Islet precursor cell (in vitro differentiated cells): ENCODE measurements around the gene GLI2.

Source experiments
- DNase-seq: peaks from one replicate; pipeline ENCODE4 v3.0.0-alpha.2; 2018

GLI2 gene

DNA sequence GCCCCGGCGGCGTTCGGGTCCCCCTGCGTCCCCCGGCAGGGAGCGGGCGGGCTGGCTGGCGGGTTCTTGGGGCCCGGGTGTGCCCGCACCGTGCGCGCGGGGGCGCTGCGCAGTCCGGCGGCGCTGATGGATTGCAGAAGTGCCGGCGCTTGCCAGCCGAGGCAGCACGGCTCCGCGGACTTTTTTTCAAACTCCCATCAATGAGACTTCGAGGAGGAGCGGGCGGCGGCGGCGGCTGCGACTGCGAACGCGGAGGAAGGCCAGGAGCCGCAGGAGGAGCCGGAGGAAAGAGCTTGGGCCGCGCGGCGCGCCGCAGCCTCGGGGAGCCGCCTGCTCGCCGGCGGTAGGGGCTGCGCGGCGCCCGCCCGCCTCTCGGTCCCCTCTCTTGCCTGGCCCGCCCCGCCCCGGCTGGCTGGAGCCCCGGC, at the start of gene GLI2:
Gene GLI2, plus strand, starts transcription at position 123 of the 425 bp plus-strand sequence. CDS start 61,453 bp downstream, outside the sequence.
- DNase-seq = peak; percentile 91

GRCh38 chr2:120685974-120686297, 49.7 kb upstream of the GLI2 start:
- DNase-seq = no peak

DNA sequence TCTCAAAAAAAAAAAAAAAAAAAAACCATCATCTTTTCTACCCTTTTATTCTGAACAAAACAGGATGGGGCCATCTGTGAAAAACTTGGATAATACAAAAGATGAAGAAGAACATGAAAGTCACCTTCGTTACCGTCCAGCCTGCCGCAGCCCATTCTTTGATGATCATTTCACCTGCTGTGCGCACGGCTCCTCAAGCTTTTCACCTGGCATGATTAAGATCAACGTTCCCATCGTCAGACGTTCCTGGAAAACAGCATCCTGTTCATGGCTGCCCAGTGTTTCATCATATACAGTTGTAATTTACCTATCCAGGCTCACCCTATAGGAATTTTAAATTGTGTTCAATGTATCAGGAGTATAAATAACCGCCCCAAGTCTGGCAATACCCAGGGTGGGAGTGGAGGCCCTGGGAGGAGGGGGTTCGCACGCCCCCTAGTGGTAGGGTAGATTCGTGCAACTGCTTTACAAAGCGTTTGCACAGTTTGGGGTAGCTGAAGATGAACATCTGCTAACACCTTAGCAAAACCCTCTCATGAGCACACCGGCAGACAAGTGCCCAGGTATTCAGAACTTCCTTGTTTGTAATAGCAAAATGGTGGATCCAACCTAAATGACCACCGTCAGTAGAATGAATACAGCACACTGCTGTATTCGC, 49.0 kb upstream of the GLI2 start:
- no peak for DNase-seq

DNA sequence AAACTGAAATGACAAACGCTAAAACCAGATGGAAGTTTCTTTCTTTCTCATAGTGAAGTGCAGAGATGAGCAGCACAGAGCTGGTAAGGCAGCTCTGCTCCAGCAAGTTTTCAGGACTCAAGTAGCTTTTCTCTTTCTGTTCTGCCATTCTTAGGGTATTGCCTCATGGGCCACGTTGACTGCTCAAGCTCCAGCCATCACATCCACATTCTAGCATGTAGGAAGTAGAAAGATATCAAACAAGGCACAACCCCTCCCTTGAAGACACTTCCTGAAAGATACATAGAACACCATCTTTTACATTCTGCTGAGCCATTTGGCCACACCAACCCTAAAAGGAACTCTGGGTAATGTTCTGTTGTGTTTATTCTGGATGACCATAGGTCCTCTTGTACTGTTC, 48.5 kb upstream of the GLI2 start:
- no peak for DNase-seq

DNA sequence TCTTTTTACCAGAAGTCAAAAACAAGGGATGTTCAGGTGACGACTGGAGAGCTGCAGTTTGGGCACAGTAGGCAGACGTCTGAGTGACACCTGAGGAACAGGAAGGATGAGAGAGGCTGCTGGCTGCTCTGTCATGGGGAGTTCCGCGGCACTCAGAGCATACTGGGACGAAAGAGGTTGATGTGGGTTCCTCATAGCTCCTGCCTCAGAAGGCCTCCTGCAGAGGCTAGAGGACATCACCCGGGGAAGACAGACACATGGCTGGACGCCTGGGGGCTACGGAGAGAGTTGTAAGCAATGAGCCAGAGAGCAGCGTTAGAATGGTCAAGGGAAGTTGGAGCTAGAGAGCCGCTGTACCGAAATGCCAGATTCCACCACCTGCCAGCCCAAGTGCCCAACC, 45.1 kb upstream of the GLI2 start:
- DNase-seq = no peak

DNA sequence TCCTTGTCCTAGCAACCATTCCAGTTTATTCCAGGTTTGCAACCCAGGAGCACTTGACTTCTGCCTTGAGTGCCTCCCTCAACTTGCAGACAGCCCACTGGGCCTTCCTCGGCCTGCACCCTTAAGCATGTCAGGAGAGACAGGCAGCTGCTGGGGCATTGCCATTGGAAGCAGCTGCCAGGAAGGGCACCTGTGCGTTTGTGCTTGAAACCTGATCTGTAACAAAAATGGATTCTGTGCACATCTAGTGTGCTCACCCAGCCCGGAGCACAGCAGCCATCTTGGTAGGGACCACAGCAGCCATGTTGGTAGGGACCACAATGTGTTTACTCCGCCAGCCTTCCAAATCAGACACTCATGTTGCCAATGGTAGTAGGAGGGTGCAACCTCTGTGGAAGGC, 44.3 kb upstream of the GLI2 start:
- DNase-seq = no peak

- DNase-seq = no peak
Measured at GRCh38 chr2:120692691-120693090, 43.0 kb upstream of the GLI2 start.

- DNase-seq = peak; percentile 73
Measured at GRCh38 chr2:120693121-120693520, 42.5 kb upstream of the GLI2 start.

DNA sequence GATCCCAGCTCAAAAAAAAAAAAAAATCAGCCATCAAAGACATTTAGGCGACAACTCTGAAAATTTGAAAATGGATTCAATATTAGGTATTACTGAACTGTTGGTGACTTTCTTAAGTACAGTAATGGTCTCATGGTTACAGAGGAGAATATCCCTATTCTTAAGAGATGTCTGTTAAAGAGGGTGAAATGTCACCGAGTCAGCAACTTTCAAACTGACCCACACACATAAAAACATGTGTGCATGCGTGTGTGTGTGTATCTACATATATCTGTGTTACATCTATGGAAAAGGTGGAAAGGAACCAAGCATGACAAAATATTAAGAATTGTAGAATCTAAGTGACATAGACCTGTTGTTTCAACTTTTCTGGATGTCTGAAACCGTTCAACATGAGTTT, 41.6 kb upstream of the GLI2 start:
- DNase-seq = no peak

DNA sequence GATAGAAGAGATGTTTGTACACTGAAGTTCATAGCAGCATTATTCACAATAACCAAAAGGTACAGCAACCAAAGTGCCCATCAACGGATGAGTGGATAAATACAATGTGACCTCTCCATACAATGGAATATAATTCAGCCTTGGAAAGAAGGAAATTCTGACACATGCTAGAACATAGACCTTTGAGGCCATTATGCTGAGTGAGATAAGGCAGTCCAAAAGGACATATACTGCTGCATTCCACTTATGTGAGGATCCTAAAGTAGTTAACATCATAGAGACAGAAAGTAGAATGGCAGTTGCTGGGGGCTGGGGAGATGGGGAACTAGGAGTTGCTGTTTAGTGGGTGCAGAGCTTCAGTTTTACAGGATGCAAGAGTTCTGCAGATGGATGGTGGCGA, 38.2 kb upstream of the GLI2 start:
- no peak for DNase-seq

DNA sequence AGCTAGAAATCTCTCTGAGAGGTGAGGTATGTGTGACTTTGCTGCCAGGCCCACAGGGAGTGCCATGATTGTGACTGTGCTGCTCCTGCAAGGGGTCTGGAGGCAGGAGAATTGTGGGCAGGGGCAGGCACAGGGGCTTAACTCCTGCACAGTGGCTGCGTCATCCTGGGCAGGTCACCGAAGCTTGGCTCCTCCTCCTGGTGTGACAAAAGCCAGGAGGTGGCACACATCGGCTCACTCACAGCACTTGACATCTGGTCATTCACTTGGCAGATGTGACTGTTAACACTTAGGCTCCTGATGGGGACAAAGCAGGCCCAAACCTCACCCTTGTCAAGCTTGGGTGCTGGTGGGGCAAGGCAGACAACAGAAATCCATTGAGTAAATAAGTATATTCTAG, 36.4 kb upstream of the GLI2 start:
- no peak for DNase-seq

DNA sequence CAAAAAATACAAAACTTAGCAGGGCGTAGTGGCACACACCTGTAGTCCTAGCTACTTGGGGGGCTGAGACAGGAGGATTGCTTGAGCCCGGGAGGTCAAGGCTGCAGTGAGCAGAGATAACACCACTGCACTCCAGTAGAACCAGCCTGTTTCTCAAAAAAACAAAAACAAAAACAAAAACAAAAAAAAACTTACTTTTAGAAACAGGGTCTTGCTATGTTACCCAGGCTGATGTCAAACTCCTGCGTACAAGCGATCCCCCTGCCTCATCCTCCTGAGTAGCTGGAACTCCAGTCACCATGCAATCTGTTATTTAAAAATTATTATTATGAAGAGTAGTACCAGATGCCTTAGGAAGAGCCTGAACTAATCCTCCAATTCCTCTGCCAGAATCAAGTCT, 35.0 kb upstream of the GLI2 start:
- no peak for DNase-seq

GRCh38 chr2:120701096-120701495, 34.6 kb upstream of the GLI2 start:
- no peak for DNase-seq

DNA sequence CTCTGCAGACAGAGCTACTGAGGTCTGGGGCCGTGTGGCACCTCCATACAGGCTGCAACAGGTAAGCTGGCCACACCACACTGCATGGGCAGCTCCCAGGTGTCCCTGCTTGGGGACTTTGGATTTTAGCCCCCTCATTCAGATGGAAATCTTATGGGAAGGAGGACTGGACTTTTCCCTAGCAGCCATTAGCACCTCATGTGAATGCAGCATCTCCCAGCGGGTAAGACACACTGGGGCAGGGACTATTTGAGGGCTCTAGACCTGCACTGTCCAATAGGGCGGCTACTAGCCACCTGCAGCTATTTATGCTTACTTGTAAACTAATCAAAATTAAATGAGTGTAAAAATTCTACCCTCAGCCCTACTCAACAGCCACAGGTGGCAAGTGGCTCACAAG, 34.2 kb upstream of the GLI2 start:
- no peak for DNase-seq

- DNase-seq = no peak
Measured at GRCh38 chr2:120702061-120702460, 33.6 kb upstream of the GLI2 start.

DNA sequence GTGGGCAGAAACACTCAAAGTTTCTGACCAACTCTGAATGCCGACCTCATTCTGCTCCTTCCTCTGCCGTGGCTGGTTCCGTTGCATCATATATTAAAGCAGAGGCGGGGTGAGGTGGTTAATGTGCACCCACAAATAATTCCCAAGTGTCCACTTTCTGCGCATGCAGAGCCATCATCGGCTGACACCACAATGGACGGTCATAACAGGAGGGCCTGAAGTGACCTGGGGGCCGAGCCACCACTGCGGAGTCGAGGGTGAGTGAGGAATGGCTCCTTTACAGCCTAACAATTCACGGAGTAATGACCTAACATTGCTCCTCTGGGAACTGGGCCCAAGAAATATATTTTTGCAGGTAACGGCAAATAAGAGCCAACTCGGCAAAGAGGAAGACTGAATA, 32.9 kb upstream of the GLI2 start:
- no peak for DNase-seq

- peak; percentile 76 for DNase-seq
Measured at GRCh38 chr2:120703330-120703994, 32.2 kb upstream of the GLI2 start.

- no peak for DNase-seq
Measured at GRCh38 chr2:120704696-120705095, 31.0 kb upstream of the GLI2 start.

- DNase-seq = no peak
Measured at GRCh38 chr2:120707816-120708215, 27.9 kb upstream of the GLI2 start.

DNA sequence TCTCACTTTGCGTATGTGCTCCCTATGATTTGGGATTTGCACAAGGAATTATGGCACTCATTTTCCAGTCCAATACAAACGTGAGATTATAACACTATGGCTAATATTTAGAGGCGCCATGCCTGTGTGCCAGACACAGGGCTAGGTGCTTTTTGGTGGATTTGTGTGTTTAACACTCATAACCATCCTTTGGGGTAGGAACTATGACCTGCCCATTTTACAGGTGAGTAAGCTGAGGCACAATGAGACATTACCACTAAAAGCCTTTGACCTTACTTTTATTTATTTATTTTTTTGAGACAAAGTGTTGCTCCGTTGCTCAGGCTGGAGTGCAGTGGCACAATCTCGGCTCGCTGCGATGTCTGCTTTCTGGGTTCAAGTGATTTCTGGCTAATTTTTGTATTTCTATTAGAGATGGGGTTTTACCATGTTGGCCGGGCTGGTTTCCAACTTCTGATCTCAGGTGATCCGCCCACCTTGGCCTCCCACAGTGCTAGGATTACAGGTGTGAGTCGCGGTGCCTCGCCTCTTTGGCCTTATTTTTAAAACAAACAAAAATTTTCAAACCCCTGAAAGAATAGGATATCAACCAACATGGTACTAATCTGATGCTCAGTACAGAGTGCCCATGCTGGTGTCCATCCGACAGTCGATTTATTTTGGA, 26.6 kb upstream of the GLI2 start:
- DNase-seq = no peak

DNA sequence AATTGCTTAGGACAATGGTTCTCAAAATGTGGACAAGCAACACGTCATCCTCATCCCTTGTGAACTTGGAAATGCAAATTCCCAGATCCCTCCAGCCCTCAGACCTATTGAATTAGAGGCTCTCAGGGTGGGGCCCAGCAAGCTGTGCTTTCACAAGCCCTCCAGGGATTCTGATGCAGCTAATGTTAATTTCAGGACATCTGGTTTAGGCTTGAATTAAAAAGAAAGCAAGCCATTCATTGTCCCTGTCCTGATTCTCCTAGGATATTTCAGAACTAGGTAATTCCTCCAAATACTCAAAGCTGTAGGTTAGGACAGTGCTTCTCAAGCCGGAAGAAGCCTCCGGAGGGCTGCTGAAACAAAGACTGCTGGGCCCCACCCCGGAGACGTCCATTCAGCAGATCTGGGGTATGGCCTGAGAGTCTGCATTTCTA, 26.0 kb upstream of the GLI2 start:
- no peak for DNase-seq

DNA sequence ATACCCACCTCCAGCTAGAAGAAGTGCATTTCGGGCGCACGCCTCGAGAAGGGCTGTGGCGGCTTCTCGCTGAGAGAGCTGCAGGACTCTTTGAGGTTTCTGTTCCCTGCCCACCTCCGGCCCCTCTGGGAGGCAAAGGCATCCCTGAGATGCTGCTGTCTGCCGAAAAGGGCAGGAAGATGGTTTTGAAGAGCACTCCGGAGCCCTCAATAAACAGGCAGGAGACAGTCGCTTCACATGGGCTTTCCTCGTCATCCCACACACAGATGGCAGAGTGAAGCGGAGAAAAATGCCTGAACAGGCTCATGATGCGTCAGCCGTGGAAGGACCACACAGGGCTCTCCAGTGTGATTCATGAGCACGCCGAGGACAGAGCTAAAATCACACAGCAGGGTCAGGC, 25.4 kb upstream of the GLI2 start:
- no peak for DNase-seq

DNA sequence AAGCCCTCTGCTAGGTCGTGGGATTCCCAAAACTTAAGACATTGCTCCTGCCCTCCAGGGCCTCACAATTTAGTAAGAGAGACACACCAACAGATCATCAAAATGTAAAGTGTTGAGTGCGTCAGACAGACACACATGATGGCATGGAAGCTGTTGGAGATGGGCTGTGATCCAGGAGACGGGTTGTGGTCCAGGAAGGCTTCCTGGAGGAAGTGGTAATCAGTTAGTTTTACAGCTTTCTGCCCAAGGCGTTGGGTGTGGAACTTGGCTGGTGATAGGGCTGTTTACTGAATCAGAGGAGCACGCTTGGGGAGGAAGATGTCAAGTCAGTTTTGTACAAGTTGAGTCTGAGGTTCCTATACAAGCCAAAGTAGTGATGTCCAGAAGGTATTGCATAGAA, 24.0 kb upstream of the GLI2 start:
- no peak for DNase-seq

- peak; percentile 52 for DNase-seq
Measured at GRCh38 chr2:120712180-120712681, 23.4 kb upstream of the GLI2 start.
